CD8-positive, alpha-beta memory T cell (primary cell): ENCODE measurements around the gene EFHD1. TPM values are rescaled to one million over a fixed set of nuclear protein-coding genes. Genes with fewer than 3 reads are reported as not detected.
A peak's percentile ranks its signal among the peaks of the same experiment; 100 is the strongest.

Experiments used
- CTCF ChIA-PET: fragments of 350-600 bp; sonication (Branson Sonifier 250); formaldehyde crosslinking; loops from one replicate; lab custom pipeline; 2021; ENCODE audit warnings: antibody characterized with exemption; lab: Charles Lee
- POLR2A ChIA-PET: fragments of 350-600 bp; sonication (Branson Sonifier 250); formaldehyde crosslinking; loops from one replicate; lab custom pipeline; 2021; ENCODE audit warnings: antibody characterized with exemption; lab: Charles Lee
- DNase-seq, 5 donors: peaks; one replicate each; pipeline versions ENCODE4 v3.0.0 to v3.0.0-alpha.2; 2020 to 2022; ENCODE audit warnings: mixed read lengths in 1 of 5
- H3K27ac ChIP-seq: one replicate; pipeline ENCODE4 v1.7.0; 2013; ENCODE audit warnings: low read depth, mild to moderate bottlenecking, low read length, moderate library complexity
- H3K27me3 ChIP-seq: 2 replicates; pipeline ENCODE4 v1.7.0; 2013; ENCODE audit warnings: low read length, mild to moderate bottlenecking; ENCODE audit not compliant: insufficient read depth, poor library complexity, severe bottlenecking
- H3K36me3 ChIP-seq: 2 replicates; pipeline ENCODE4 v1.7.0; 2013; ENCODE audit warnings: mild to moderate bottlenecking, low read length, moderate library complexity; ENCODE audit not compliant: insufficient read depth
- H3K4me1 ChIP-seq: 2 replicates; pipeline ENCODE4 v1.7.0; 2013; ENCODE audit warnings: mild to moderate bottlenecking, low read length, moderate library complexity; ENCODE audit not compliant: insufficient read depth
- H3K4me3 ChIP-seq: 2 replicates; pipeline ENCODE4 v1.7.0; 2013; ENCODE audit warnings: mild to moderate bottlenecking, low read length
- H3K9me3 ChIP-seq: 2 replicates; pipeline ENCODE4 v1.7.0; 2013; ENCODE audit warnings: mild to moderate bottlenecking, low read length
- H3K27ac Mint-ChIP-seq, 8 donors: one replicate each; pipeline ENCODE4 v1.8.0; 2020 to 2021; ENCODE audit warnings: mixed read lengths in 8 of 8, mild to moderate bottlenecking in 6 of 8, inconsistent platforms in 3 of 8, moderate library complexity in 3 of 8
- H3K27me3 Mint-ChIP-seq, 2 donors: one replicate each; pipeline ENCODE4 v1.8.0; 2020 to 2021; ENCODE audit warnings: mixed read lengths in 2 of 2, mild to moderate bottlenecking in 1 of 2, moderate library complexity in 1 of 2
- H3K36me3 Mint-ChIP-seq, 3 donors: one replicate each; pipeline ENCODE4 v1.8.0; 2020 to 2021; ENCODE audit warnings: mixed read lengths in 3 of 3, inconsistent platforms in 1 of 3, mild to moderate bottlenecking in 1 of 3
- H3K4me1 Mint-ChIP-seq, 3 donors: one replicate each; pipeline ENCODE4 v1.8.0; 2020 to 2021; ENCODE audit warnings: mixed read lengths in 3 of 3, inconsistent platforms in 1 of 3, mild to moderate bottlenecking in 1 of 3
- H3K4me3 Mint-ChIP-seq, 7 donors: one replicate each; pipeline ENCODE4 v1.8.0; 2020 to 2021; ENCODE audit warnings: mixed read lengths in 7 of 7, mild to moderate bottlenecking in 6 of 7, moderate library complexity in 4 of 7, inconsistent platforms in 2 of 7
- H3K9me3 Mint-ChIP-seq, 5 donors: one replicate each; pipeline ENCODE4 v1.8.0; 2020 to 2022; ENCODE audit warnings: mixed read lengths in 5 of 5, mild to moderate bottlenecking in 3 of 5, moderate library complexity in 2 of 5, inconsistent platforms in 1 of 5
- polyA plus RNA-seq: library from polyadenylated mRNA; unstranded; fragments of 300-500 nt; fragmentation: Illumina TruSeq; gene quantifications from one replicate; pipeline ENCODE4 v1.2.3, GENCODE V29; 2021
- total RNA-seq, 2 experiments: library from RNA; stranded (reverse); gene quantifications; one replicate each; pipeline ENCODE4 v1.2.3, GENCODE V29; 2021

Gene EFHD1
- total and polyA plus RNA-seq, 3 experiments from 2014 or later: 0.22 to 1.6 (median 0.33) TPM

DNA sequence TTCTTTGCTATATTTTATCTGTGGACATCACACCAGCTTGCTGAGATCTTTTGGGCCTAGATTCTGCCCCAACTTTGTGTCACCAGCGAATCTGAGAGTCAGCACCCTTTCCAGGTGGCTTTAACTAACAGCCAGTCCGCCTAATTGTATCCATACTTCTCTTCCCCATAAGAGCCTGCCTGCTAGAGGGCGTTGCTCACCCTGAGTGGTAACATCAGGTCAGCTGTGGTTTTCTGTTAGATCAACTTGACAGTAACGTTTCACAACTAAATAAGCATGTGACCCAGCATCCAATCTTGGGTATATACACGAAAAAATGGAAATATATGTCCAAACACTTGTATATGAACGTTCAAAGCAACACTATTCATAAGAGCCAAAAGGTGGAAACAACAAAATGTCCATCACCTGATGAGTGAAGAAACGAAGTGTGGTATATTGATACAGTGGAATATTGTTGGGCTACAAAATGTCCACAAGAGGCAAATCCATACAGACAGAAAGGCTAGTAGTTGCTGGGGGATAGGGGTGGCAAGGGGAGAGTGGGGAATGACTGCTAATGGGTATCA lies 24.9 kb downstream of the EFHD1 start:
- no peak overlapping the region for H3K27ac Mint-ChIP-seq
- CTCF ChIA-PET: no interaction called here
- H3K27ac ChIP-seq: no peak overlapping the region
- H3K9me3 ChIP-seq: no peaks in the 10 kb centered on the region
- peaks cover 0 to 2% (median 0%) of the 10 kb centered on the region in 5 donors for H3K9me3 Mint-ChIP-seq
- POLR2A ChIA-PET: no interaction called here
- peaks cover 0 to 2% (median 0%) of the 10 kb centered on the region in 3 donors for H3K36me3 Mint-ChIP-seq
- no peaks in the 10 kb centered on the region for H3K27me3 ChIP-seq
- H3K4me1 Mint-ChIP-seq: no peaks in the 10 kb centered on the region
- H3K4me1 ChIP-seq: no peaks in the 10 kb centered on the region
- H3K36me3 ChIP-seq: no peaks in the 10 kb centered on the region
- no peak overlapping the region for H3K4me3 Mint-ChIP-seq
- peaks cover 2 to 10% of the 10 kb centered on the region in 2 donors for H3K27me3 Mint-ChIP-seq
- H3K4me3 ChIP-seq: no peak overlapping the region
- DNase-seq: no peak

DNA sequence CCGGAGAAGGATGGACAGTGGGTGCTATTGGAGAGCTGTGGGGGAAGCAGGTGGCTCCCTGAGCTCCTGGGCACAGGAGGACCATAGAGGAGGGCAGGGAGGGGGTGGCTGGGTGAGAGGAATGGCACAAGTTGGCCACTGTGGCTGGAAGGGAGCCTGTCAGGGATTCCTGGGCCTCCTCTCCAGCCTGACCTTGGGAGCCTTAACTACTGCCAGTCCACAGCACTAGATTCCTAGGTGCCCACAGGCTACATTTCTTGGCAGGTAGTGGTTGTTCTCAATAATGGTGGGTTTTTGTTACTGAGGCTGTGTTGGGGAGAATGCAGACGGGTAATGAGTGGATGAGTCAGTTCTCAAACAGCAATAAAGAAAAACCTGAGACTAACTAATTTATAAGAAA lies 26.0 kb downstream of the EFHD1 start:
- no peak for DNase-seq
- Histone ChIP-seq H3K4me3 (no peak overlapping the region), H3K36me3 (no peaks in the 10 kb centered on the region), H3K27me3 (no peaks in the 10 kb centered on the region), H3K9me3 (no peaks in the 10 kb centered on the region), H3K4me1 (no peaks in the 10 kb centered on the region), H3K27ac (no peak overlapping the region)
- Mint-ChIP-seq H3K27ac (no peak overlapping the region), H3K9me3 (peaks cover 0 to 2% (median 0%) of the 10 kb centered on the region in 5 donors), H3K36me3 (peaks cover 0 to 2% (median 0%) of the 10 kb centered on the region in 3 donors), H3K4me3 (no peak overlapping the region), H3K4me1 (no peaks in the 10 kb centered on the region), H3K27me3 (peaks cover 2 to 10% of the 10 kb centered on the region in 2 donors)
- POLR2A ChIA-PET: no interaction called here
- CTCF ChIA-PET: no interaction called here

DNA sequence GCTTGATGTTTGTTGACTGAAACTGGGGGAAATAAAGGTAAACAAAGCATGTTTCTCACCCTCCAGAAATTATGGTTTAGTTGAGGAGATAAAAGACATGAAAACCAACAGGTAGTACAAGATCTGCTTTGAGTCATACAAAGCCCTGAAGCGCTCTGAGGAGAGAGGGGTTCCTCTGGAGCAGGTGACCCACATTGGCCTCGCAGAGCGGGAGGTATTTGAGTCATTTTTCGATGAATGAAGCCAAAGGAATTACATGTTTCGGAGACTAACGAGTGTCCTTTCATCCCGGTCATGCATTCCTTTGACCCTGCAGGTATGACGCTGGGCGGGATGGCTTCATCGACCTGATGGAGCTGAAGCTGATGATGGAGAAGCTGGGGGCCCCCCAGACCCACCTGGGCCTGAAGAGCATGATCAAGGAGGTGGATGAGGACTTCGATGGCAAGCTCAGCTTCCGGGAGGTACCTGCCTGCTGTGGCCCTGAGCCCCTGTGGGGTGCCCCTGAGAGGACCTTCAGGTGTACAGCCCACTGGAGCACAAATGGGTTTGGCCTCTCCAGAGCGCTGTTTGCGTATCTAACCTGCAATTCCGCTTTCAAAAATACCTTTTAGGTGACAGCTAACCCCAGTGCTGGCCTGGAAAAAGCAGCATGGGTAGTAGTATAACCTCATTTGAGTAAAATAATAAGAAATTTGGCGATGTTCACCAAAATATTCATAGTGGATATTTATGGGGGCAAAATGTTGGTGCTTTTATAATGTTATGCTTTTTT lies 29.3 kb downstream of the EFHD1 start:
- CTCF ChIA-PET: no interaction called here
- H3K36me3 Mint-ChIP-seq: peaks cover 0 to 2% (median 0%) of the 10 kb centered on the region in 3 donors

DNA sequence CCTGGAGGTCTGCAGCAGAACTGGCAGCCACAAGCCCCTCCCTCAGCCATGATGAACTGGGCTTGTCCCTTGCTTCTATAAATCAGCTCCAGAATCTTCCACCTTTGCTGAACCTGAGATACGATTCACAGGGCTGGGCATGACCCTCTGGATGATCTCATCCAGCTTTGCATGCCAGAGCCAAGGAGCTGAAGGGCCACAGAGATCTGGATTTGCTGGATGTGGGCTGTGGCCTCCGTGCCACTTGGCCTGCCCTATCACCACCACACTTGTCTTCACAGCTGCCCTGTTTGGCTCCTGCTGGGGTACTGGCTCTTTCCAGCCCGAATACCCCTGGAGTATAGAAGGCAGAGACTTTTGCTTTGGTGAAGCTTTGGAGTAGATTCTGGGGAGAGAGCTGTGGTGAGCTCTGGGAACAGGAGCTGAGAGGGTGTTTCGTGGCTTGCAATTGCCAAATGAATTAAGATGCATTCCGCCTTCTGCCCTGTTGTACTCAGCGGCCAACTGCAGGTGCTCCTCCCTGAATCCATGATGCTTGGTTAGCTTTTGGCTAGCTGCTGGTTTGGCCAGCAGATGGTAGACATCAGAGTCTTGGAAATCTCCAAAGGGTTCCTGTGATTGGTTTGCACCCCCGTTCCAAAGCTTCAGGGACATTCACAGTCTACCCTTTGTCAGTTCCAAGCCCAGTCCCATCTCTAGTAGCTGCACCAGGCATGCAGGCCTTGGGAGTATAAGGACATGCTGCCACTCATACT lies 32.8 kb downstream of the EFHD1 start:
- Histone ChIP-seq H3K27ac (no peak overlapping the region), H3K27me3 (peaks cover 4% of the 10 kb centered on the region), H3K4me1 (no peaks in the 10 kb centered on the region), H3K4me3 (no peak overlapping the region), H3K9me3 (no peaks in the 10 kb centered on the region), H3K36me3 (no peaks in the 10 kb centered on the region)
- Mint-ChIP-seq H3K4me3 (no peak overlapping the region), H3K4me1 (no peaks in the 10 kb centered on the region), H3K9me3 (peaks cover 0 to 1% (median 0%) of the 10 kb centered on the region in 5 donors), H3K27me3 (peaks cover 12 to 22% of the 10 kb centered on the region in 2 donors), H3K36me3 (peaks cover 0 to 2% (median 0%) of the 10 kb centered on the region in 3 donors), H3K27ac (peak overlapping the region in 1 of 8 donors; percentile 47)
- ChIA-PET CTCF (no interaction called here), POLR2A (interaction anchor here (0.6 kb wide), 1 partner anchor 13 kb away, joined by 14 read pairs; no protein-coding TSS in a partner anchor)
- DNase-seq: no peak

More for the DNA sequence above, 29.3 kb downstream of the EFHD1 start:
- Histone ChIP-seq H3K27ac (no peak overlapping the region), H3K4me3 (no peak overlapping the region), H3K36me3 (no peaks in the 10 kb centered on the region), H3K4me1 (no peaks in the 10 kb centered on the region), H3K9me3 (no peaks in the 10 kb centered on the region), H3K27me3 (no peaks in the 10 kb centered on the region)
- POLR2A ChIA-PET: no interaction called here
- Mint-ChIP-seq H3K27ac (no peak overlapping the region), H3K4me3 (no peak overlapping the region), H3K9me3 (no peaks in the 10 kb centered on the region), H3K27me3 (peaks cover 8 to 10% of the 10 kb centered on the region in 2 donors), H3K4me1 (no peaks in the 10 kb centered on the region)
- DNase-seq: no peak

GRCh38 chr2:232667989-232668583 lies 34.7 kb downstream of the EFHD1 start:
- no peak overlapping the region for H3K4me3 ChIP-seq
- H3K27ac Mint-ChIP-seq: no peak overlapping the region
- ChIA-PET POLR2A (no interaction called here), CTCF (no interaction called here)
- H3K4me1 Mint-ChIP-seq: no peaks in the 10 kb centered on the region
- H3K9me3 Mint-ChIP-seq: peaks cover 0 to 1% (median 0%) of the 10 kb centered on the region in 5 donors
- H3K27ac ChIP-seq: no peak overlapping the region
- H3K27me3 ChIP-seq: peaks cover 4% of the 10 kb centered on the region
- no peaks in the 10 kb centered on the region for H3K36me3 ChIP-seq
- no peak for DNase-seq
- H3K9me3 ChIP-seq: no peaks in the 10 kb centered on the region
- H3K4me3 Mint-ChIP-seq: no peak overlapping the region
- no peaks in the 10 kb centered on the region for H3K4me1 ChIP-seq
- peaks cover 12 to 19% of the 10 kb centered on the region in 2 donors for H3K27me3 Mint-ChIP-seq
- H3K36me3 Mint-ChIP-seq: peaks cover 0 to 1% (median 0%) of the 10 kb centered on the region in 3 donors

GRCh38 chr2:232668805-232669444 lies 35.5 kb downstream of the EFHD1 start:
- Histone ChIP-seq H3K27me3 (peaks cover 4% of the 10 kb centered on the region), H3K4me3 (no peak overlapping the region), H3K27ac (no peak overlapping the region), H3K36me3 (no peaks in the 10 kb centered on the region), H3K4me1 (no peaks in the 10 kb centered on the region), H3K9me3 (no peaks in the 10 kb centered on the region)
- no peak overlapping the region for H3K27ac Mint-ChIP-seq
- no peak for DNase-seq
- H3K4me3 Mint-ChIP-seq: no peak overlapping the region
- peaks cover 13 to 23% of the 10 kb centered on the region in 2 donors for H3K27me3 Mint-ChIP-seq
- ChIA-PET POLR2A (no interaction called here), CTCF (no interaction called here)
- H3K9me3 Mint-ChIP-seq: peaks cover 0 to 1% (median 0%) of the 10 kb centered on the region in 5 donors
- no peaks in the 10 kb centered on the region for H3K4me1 Mint-ChIP-seq
- H3K36me3 Mint-ChIP-seq: peaks cover 0 to 1% (median 0%) of the 10 kb centered on the region in 3 donors

DNA sequence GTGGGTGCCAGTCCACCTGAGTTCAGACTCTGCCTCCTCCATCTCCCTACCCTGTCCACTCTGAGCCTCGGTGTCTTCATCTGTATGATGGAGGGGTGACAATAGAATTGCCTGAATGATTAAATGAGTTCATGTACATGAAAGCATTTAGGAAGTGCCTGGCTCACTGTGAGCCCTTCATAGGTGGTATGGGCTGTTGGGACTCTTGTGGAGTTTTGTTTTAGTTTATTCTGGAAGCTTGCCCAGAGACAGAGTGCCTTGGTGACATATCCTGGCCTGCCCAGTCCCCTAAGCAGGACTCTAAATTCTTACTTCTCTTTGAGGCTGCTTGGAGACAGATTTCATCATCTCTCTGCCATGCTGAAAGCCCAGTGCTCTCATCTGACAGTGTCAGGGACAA lies 39.2 kb downstream of the EFHD1 start:
- Mint-ChIP-seq H3K27ac (no peak overlapping the region), H3K27me3 (peaks cover 9 to 28% of the 10 kb centered on the region in 2 donors), H3K4me3 (no peak overlapping the region), H3K4me1 (peaks cover 0 to 2% (median 0%) of the 10 kb centered on the region in 3 donors), H3K36me3 (peaks cover 0 to 1% (median 0%) of the 10 kb centered on the region in 3 donors), H3K9me3 (peaks cover 0 to 1% (median 0%) of the 10 kb centered on the region in 5 donors)
- no peak overlapping the region for H3K4me3 ChIP-seq
- no peak for DNase-seq
- H3K27me3 ChIP-seq: peaks cover 4% of the 10 kb centered on the region
- H3K27ac ChIP-seq: no peak overlapping the region
- no peaks in the 10 kb centered on the region for H3K36me3 ChIP-seq
- ChIA-PET CTCF (no interaction called here), POLR2A (no interaction called here)
- H3K4me1 ChIP-seq: no peaks in the 10 kb centered on the region
- H3K9me3 ChIP-seq: no peaks in the 10 kb centered on the region
